22Rv1 (cell line): ENCODE data around the gene VWA8.

Source experiments
- ZFX ChIP-seq: fragments of 450-650 bp; IDR thresholded peaks from 2 replicates; pipeline ENCODE4 v1.6.1; 2017; ENCODE audit warnings: antibody characterized with exemption, borderline replicate concordance
- TF ChIP-seq, protein P1 (sequence below): fragments of 450-650 bp; IDR thresholded peaks from 2 replicates; pipeline ENCODE4 v1.5.1; 2017; ENCODE audit warnings: mild to moderate bottlenecking

DNA sequence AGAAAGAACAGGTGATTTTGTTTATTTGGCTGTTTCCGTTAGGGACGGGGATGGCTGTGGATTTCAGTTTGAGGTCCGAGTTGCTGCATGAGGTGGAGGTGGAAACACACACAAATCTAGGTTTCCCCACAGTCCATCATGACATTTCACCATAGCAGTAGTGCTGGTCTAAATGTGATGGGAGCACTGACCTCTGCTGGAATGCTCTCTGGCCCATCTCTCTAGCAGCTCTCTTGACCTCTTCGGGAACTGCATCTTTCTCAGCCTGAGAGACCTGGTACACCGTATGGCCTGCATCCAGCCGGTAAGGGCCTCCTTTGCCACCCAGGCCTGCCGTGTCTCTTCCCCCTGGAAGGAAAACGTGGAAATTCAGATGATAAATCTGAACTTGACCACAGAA is 349.5 kb downstream of the VWA8 start:
- TF ChIP-seq, protein P1, sequence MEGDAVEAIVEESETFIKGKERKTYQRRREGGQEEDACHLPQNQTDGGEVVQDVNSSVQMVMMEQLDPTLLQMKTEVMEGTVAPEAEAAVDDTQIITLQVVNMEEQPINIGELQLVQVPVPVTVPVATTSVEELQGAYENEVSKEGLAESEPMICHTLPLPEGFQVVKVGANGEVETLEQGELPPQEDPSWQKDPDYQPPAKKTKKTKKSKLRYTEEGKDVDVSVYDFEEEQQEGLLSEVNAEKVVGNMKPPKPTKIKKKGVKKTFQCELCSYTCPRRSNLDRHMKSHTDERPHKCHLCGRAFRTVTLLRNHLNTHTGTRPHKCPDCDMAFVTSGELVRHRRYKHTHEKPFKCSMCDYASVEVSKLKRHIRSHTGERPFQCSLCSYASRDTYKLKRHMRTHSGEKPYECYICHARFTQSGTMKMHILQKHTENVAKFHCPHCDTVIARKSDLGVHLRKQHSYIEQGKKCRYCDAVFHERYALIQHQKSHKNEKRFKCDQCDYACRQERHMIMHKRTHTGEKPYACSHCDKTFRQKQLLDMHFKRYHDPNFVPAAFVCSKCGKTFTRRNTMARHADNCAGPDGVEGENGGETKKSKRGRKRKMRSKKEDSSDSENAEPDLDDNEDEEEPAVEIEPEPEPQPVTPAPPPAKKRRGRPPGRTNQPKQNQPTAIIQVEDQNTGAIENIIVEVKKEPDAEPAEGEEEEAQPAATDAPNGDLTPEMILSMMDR, result no peak
- TF ChIP-seq ZFX, result no peak
